GM23338 (cell line): ENCODE measurements around the gene GTPBP4. TPM values are rescaled to one million over a fixed set of nuclear protein-coding genes. Genes with fewer than 3 reads are reported as not detected.

Experiments used
- ATAC-seq: fragments of 200-7000 bp; cut with Tn5 transposase; 3 replicates; pipeline ENCODE4 v1.9.1; 2020
- DNase-seq: peaks from one replicate; pipeline ENCODE4 v3.0.0-alpha.2; 2015; ENCODE audit warnings: low spot score
- H2AFZ ChIP-seq: fragments of 200-600 bp; sonication (generic); 2 replicates; pipeline ENCODE4 v1.8.0; 2016; ENCODE audit warnings: antibody characterized with exemption, mild to moderate bottlenecking, moderate library complexity
- H3F3A ChIP-seq: fragments of 200-600 bp; sonication (generic); replicated peaks from 2 replicates; pipeline ENCODE4 v1.8.0; 2017; ENCODE audit warnings: antibody characterized with exemption, mixed run types, low read depth
- H3K27ac ChIP-seq: fragments of 200-600 bp; sonication (generic); 2 replicates; pipeline ENCODE4 v1.6.1; 2016; ENCODE audit warnings: low read depth
- H3K27me3 ChIP-seq: fragments of 200-600 bp; sonication (generic); 2 replicates; pipeline ENCODE4 v1.8.0; 2016; ENCODE audit warnings: mild to moderate bottlenecking, mixed run types, moderate library complexity; ENCODE audit not compliant: insufficient read depth
- H3K36me3 ChIP-seq: fragments of 200-600 bp; sonication (generic); 2 replicates; pipeline ENCODE4 v1.8.0; 2016; ENCODE audit warnings: mild to moderate bottlenecking; ENCODE audit not compliant: insufficient read depth
- H3K4me1 ChIP-seq: fragments of 200-600 bp; sonication (generic); 2 replicates; pipeline ENCODE4 v1.8.0; 2016; ENCODE audit warnings: mild to moderate bottlenecking, moderate library complexity; ENCODE audit not compliant: insufficient read depth
- H3K4me2 ChIP-seq: fragments of 200-600 bp; sonication (generic); 2 replicates; pipeline ENCODE4 v1.7.1; 2017; ENCODE audit warnings: mixed run types
- H3K4me3 ChIP-seq: fragments of 200-600 bp; sonication (generic); 2 replicates; pipeline ENCODE4 v1.6.1; 2016; ENCODE audit warnings: mixed run types
- H3K79me2 ChIP-seq: fragments of 200-600 bp; sonication (generic); replicated peaks from 2 replicates; pipeline ENCODE4 v1.8.0; 2017; ENCODE audit warnings: mild to moderate bottlenecking; ENCODE audit not compliant: insufficient read depth
- H3K9me2 ChIP-seq: fragments of 200-600 bp; sonication (generic); 2 replicates; pipeline ENCODE4 v1.8.0; 2017; ENCODE audit not compliant: insufficient read depth
- H4K20me1 ChIP-seq: fragments of 200-600 bp; sonication (generic); replicated peaks from 2 replicates; pipeline ENCODE4 v1.8.0; 2017; ENCODE audit warnings: mild to moderate bottlenecking; ENCODE audit not compliant: insufficient read depth
- H3K27ac Mint-ChIP-seq: 2 replicates; pipeline ENCODE4 v1.8.0; 2020; ENCODE audit warnings: inconsistent platforms, mild to moderate bottlenecking, moderate library complexity, mixed read lengths
- H3K27me3 Mint-ChIP-seq: 3 replicates; pipeline ENCODE4 v1.8.0; 2022; ENCODE audit warnings: low read depth, mild to moderate bottlenecking, moderate library complexity, mixed read lengths, inconsistent platforms; ENCODE audit not compliant: insufficient read depth, poor library complexity
- H3K36me3 Mint-ChIP-seq: 3 replicates; pipeline ENCODE4 v1.8.0; 2021; ENCODE audit warnings: low read depth, mild to moderate bottlenecking, inconsistent platforms, moderate library complexity, mixed read lengths
- H3K4me1 Mint-ChIP-seq: 3 replicates; pipeline ENCODE4 v1.8.0; 2020; ENCODE audit warnings: mild to moderate bottlenecking, inconsistent platforms, mixed read lengths
- H3K4me3 Mint-ChIP-seq: 3 replicates; pipeline ENCODE4 v1.8.0; 2021; ENCODE audit warnings: moderate library complexity, mild to moderate bottlenecking, inconsistent platforms, mixed read lengths
- H3K9me3 Mint-ChIP-seq: 3 replicates; pipeline ENCODE4 v1.8.0; 2020; ENCODE audit warnings: moderate library complexity, mild to moderate bottlenecking, inconsistent platforms, mixed read lengths
- ETS1 ChIP-seq: IDR thresholded peaks from 2 replicates; pipeline ENCODE4 v1.6.1; 2016; ENCODE audit warnings: antibody characterized with exemption
- JUNB ChIP-seq: IDR thresholded peaks from one replicate; pipeline ENCODE4 v1.6.1; 2016; ENCODE audit warnings: antibody characterized with exemption; ENCODE audit not compliant: unreplicated experiment
- ZNF114 ChIP-seq: fragments of 250-450 bp; sonication (Bioruptor Pico); IDR thresholded peaks from 2 replicates; pipeline ENCODE4 v1.5.0; 2020; ENCODE audit warnings: mild to moderate bottlenecking, moderate library complexity
- ZNF462 ChIP-seq: fragments of 250-450 bp; sonication (Bioruptor Pico); IDR thresholded peaks from 2 replicates; pipeline ENCODE4 v1.5.0; 2020; ENCODE audit warnings: mild to moderate bottlenecking, moderate library complexity
- polyA plus RNA-seq: library from polyadenylated mRNA; unstranded; fragments of >200 nt; fragmentation: Nextera tagmentation; extraction: Ambion mirVana; gene quantifications from 2 replicates; pipeline ENCODE4 v1.2.1, GENCODE V29; 2016
- total RNA-seq: library from RNA; depleted of rRNA; stranded (reverse); fragments of >200 nt; shearing (Covaris generic); gene quantifications from 2 replicates; pipeline ENCODE4 v1.2.3, GENCODE V29; 2014

Gene GTPBP4
- total and polyA plus RNA-seq, 2 experiments from 2014 or later = 56.5 to 62.6 TPM

- H3K27ac ChIP-seq = no peak overlapping the region
- Mint-ChIP-seq H3K9me3 (no peaks in the 10 kb centered on the region; the same call in 1 of the 3 replicates), H3K27ac (no peak overlapping the region), H3K27me3 (peaks cover 17% of the 10 kb centered on the region), H3K4me1 (peaks cover 12% of the 10 kb centered on the region), H3K36me3 (peaks cover 85% of the 10 kb centered on the region), H3K4me3 (no peak overlapping the region)
- peaks cover 93% of the 10 kb centered on the region for H3K79me2 ChIP-seq
- H3K4me1 ChIP-seq = peaks cover 9% of the 10 kb centered on the region
- no peaks in the 10 kb centered on the region for H3K27me3 ChIP-seq
- ATAC-seq (no peak), DNase-seq (no peak)
- H3K9me2 ChIP-seq = no peaks in the 10 kb centered on the region
- no peak for TF ChIP-seq ZNF462
- peaks cover 79% of the 10 kb centered on the region for H4K20me1 ChIP-seq
- H3K4me2 ChIP-seq = no peak overlapping the region
- no peak overlapping the region for H3K4me3 ChIP-seq
- peaks cover 58% of the 10 kb centered on the region for H3K36me3 ChIP-seq
- no peak overlapping the region for H2AFZ ChIP-seq
- H3F3A ChIP-seq = peaks cover 31% of the 10 kb centered on the region; the same call in 1 of the 2 replicates
Observed at GRCh38 chr10:992871-993270, 4.6 kb downstream of the GTPBP4 start.

- Mint-ChIP-seq H3K9me3 (no peaks in the 10 kb centered on the region; the same call in 2 of the 3 replicates), H3K27ac (no peak overlapping the region; the same call in 1 of the 2 replicates), H3K4me1 (peaks cover 2% of the 10 kb centered on the region), H3K27me3 (peaks cover 4% of the 10 kb centered on the region), H3K4me3 (no peak overlapping the region), H3K36me3 (peaks cover 93% of the 10 kb centered on the region)
- Histone ChIP-seq H3K36me3 (peaks cover 78% of the 10 kb centered on the region), H3F3A (peaks cover 30% of the 10 kb centered on the region), H3K9me2 (no peaks in the 10 kb centered on the region), H3K79me2 (peaks cover 95% of the 10 kb centered on the region), H2AFZ (no peak overlapping the region), H4K20me1 (peaks cover 73% of the 10 kb centered on the region), H3K27me3 (no peaks in the 10 kb centered on the region), H3K27ac (0 out of 2 replicates have a peak overlapping the region, but pooled peaks have one; percentile 50), H3K4me3 (no peak overlapping the region), H3K4me2 (no peak overlapping the region), H3K4me1 (peaks cover under 1% of the 10 kb centered on the region; the same call in 1 of the 2 replicates)
- no peak for DNase-seq
- ATAC-seq = no peak
- TF ChIP-seq ZNF114 (CRISPR knock-in tag) = no peak
- no peak for TF ChIP-seq JUNB
- no peak for TF ChIP-seq ETS1
Observed at GRCh38 chr10:994836-995558, 6.8 kb downstream of the GTPBP4 start.
